NCI-H2029 (cell line): ENCODE measurements around the gene PRKAG2.

Experiments used
- DNase-seq: peaks from one replicate; lab custom pipeline; 2025; lab: John Stamatoyannopoulos, UW

The PRKAG2 gene

DNA sequence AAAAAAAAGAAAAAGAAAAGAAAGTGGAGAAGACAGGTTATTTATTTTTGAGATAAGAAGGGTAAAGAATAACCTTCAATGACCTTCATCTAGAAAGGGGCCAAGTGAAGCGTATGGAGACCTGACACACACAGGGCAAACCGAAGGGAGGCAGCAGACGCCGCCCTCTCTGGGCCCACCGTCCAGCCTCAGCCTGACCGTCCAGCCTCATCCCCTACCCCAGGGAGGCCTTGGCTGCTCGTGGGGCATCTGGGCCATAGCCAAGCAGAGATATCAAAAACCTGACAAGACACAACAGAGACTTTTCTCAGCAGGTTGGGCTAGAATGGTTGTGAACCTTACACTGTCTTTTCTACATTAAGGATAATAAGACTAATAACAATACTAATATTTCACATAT lies 10.9 kb downstream of the PRKAG2 start:
- DNase-seq: no peak

DNA sequence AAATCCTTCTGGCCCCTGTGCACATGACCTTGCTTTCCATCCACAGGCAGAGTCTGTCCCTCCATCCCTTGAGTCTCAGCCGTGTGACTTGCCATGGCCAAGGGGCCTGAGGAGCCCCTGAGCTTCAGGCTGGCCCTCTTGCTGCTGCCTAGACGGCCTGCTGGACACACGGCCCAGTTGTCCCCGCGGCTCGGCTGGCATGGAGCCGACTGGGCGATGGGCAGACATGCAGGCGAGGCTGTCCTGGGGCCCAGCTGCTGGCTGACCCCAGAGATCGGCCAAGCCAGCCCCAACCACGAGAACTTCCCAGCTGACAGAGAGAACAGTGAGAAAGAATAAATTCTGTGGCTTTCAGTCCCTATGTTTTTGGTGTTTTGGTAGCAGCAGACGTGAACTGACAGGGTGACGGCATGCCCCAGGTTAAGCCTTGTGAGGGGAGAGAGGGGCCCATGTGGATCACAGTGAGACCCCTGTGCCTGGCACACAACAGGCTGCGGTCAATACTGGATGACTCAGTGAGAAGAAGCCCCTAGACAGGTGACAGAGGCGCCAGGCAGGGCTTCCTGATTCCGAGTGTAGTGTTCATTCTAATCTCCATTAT lies 11.7 kb downstream of the PRKAG2 start:
- no peak for DNase-seq

DNA sequence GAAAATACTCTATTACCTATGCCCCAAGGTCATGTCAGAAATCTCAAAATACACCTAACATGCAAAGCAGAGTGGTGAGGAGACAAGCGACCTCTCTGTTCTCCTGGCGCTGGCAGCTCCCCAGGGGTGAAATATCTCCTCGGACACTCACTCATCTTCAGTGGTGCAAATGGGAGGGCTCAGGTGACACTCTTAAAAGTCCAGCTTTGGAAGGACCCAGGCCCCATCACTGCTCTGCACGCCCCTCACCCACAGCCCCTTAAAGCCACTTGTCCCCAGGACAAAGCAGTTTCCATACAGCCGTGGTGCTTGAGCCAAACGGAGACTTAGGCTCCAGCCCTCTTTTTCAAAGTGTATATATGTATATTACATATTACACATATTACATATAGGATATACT lies 12.4 kb downstream of the PRKAG2 start:
- no peak for DNase-seq

GRCh38 chr7:151864081-151864480 lies 12.8 kb downstream of the PRKAG2 start:
- DNase-seq: no peak

DNA sequence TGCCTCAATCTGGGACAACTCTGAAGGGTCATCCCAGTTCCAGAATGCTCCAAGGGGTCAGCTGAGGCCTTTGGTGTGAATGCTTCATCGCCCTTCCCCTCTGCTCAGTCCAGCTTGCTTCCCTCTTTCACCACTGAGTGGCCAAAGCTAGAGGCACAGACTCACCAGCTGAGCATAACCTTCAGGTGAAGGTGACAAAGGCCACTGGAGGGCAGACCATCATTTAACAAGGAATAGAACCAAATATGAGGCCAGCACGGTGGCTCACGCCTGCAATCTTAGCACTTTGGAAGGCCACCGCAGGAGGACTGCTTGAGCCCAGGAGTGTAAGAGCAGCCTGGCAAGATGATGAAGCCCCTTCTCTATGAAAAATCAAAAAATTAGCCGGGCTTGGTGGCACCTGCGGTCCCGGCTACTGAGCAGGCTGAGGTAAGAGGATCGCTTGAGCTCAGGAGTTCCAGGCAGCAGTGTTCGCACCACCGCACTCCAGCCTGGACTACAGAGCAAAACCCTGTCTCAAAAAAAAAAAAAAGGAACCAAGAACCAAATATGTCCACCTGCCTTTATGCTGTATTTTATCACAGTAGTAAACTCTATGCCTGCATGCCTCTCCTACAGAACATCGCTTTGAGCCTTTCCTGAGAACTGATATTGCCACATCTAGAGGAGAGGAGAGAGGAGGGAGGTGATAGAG lies 13.4 kb downstream of the PRKAG2 start:
- DNase-seq: no peak

DNA sequence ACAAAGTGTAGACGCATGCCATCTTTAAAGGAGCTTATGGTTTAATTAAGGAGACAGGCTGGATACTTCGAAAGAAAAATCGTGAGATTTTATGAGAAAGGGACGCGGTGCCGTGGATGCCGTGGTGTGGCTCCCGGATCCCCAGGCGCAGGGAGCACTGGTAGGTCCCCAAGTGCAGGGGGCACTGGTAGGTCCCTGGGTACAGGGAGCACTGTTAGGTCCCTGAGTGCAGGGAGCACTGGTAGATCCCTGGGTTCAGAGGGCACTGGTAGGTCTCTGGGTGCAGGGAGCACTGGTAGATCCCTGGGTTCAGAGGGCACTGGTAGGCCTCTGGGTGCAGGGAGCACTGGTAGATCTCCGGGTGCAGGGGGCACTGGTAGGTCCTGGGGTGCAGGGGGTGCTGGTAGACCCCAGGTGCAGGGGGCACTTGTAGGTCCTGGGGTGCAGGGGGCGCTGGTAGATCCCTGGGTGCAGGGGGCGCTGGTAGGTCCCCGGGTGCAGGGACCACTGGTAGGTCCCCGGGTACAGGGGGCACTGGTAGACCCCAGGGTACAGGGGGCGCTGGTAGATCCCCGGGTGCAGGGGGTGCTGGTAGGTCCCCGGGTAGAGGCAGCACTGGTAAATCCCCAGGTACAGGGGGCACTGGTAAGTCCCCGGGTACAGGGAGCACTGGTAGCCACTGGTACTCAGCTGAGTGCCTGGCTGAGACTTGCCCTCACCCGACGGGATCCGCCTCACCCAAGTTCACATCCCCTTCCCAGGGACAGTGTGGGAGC lies 14.1 kb downstream of the PRKAG2 start:
- no peak for DNase-seq

DNA sequence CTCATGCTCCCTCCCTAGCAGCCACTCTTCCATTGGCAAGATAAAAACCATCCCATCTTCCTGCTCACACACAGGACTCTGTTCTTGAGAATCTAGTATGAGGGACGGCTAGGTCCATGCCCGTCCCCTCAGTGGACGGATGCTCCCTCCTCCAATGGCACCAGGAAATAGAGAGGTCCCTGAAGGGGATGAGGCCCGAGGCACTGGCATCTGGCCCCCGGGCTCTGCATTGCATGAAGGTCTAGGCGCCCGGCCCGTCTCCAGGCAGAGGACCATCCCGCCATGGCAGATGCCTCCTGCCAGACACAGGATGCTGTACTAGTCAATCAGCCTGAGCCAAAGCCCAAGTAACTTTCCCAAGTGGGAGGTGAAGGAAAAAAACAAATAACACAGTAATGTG lies 15.0 kb downstream of the PRKAG2 start:
- DNase-seq: no peak

DNA sequence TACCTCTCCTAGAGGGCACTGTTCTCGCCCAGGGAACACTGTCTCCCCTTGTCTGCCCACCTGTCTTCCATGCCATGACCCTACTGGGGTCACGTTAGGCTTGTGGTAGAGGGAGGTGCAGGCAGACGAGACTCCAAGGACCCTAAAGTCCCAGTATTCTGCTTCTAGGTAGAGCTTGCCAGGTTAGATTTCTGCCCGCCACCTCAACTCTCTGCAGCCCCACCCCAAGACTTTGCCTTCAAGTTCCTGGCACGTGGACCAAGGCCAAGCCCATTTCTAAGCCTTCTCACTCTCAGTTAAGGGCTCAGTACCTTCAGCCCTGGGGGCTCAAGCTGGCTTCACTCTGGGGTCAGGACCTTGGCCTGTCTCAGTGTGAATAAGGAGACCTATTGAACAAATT lies 16.1 kb downstream of the PRKAG2 start:
- no peak for DNase-seq

GRCh38 chr7:151859948-151860685 lies 16.8 kb downstream of the PRKAG2 start:
- DNase-seq: no peak

DNA sequence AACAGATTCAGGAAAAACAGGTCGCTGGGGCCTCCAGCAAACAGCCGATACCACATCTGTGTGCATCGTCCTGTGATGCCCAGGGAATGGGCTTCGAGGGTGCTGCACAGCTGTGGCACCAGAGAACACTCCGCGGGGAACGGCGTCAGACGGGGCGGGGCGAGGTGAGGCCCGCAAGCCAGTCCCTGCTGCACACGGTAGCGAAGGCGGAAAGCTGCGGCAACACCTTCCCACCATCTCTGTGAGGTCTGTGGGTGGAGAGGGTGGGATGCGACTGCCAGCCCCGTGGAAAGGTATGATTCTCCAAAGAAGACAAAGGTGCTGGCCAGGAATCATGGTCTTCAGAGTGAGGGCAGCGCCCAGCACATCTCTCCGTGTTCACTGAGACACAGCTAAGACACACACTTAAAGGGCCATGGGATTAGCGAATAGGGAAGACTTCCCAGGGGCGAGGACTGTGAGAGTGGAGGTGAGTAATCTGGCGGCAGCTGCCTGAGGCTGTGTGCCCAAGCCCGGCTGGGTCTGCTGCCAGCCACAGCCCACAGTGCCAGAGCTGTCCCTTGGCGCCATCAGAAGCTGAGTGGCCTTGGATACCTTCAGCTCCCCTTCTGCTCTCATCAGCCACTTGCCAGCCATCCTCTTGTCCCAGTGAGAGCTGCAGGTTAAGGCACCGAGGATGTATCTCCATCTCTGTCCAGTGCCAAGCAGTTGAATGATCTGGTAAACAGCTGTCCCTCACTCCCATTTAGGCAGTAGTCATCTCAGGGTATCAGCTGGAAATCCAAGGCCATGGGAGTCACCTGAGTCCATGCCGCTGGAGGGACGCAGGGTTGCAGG lies 17.6 kb downstream of the PRKAG2 start:
- no peak for DNase-seq

DNA sequence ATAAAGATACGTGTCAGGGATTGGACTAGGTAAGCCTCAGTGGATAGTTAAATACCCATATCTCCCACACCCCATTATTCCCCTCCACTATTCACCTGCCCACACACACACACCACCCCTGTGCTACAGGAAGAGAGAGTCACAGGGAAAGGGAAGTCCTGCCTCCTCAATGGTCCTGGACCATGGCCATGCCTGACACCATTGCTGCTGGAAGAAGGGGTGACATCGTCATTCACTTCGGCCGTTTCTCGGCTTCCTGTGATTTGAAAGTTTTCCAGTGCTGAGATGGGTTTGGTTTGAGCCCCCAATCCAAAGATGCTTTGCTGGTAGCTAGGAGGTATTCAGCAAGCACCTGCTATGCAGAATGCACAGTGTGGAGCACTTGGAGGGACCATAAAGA lies 18.5 kb downstream of the PRKAG2 start:
- no peak for DNase-seq

GRCh38 chr7:151857866-151858450 lies 19.0 kb downstream of the PRKAG2 start:
- DNase-seq: no peak

- no peak for DNase-seq
Measured at GRCh38 chr7:151857412-151857811, 19.5 kb downstream of the PRKAG2 start.

DNA sequence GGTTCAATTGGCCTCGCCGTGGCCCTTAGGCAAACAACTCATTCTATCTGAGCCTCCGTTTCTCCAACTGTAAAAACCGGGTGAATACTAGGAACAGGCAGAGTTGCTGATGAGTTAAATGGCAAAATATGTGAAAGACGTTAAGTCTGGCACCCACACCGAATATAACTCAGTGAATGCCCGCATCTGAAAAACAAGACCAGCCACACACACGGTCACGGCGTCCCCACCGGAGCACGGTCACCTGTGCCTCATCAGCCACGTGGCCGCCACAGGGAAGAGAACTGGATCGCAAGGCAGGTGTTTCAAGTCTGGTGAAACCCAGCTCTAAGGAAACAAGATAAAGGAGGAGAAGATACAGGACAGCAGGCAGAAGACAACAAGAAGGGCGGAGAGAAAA lies 20.4 kb downstream of the PRKAG2 start:
- DNase-seq: no peak

DNA sequence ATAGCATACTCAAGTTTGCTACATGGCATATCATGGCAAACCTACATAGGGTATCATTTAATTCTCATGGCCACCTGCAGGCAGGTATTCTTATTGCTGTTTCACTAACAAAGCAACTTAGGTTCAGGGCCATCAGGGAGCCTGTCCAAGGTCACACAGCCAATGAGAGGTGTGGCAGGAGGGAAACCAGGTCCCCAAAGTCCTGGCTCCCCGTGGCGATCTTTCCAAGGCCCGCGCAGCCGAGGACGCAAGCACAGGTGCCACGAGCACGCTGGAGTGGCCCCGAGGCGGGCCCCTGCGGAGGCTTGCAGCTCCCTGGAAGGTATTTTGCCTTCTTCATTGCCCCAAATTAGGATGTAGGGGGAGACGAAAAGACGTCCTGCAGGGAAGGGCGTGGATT lies 20.8 kb downstream of the PRKAG2 start:
- DNase-seq: no peak

GRCh38 chr7:151854720-151855071 lies 22.2 kb downstream of the PRKAG2 start:
- no peak for DNase-seq

DNA sequence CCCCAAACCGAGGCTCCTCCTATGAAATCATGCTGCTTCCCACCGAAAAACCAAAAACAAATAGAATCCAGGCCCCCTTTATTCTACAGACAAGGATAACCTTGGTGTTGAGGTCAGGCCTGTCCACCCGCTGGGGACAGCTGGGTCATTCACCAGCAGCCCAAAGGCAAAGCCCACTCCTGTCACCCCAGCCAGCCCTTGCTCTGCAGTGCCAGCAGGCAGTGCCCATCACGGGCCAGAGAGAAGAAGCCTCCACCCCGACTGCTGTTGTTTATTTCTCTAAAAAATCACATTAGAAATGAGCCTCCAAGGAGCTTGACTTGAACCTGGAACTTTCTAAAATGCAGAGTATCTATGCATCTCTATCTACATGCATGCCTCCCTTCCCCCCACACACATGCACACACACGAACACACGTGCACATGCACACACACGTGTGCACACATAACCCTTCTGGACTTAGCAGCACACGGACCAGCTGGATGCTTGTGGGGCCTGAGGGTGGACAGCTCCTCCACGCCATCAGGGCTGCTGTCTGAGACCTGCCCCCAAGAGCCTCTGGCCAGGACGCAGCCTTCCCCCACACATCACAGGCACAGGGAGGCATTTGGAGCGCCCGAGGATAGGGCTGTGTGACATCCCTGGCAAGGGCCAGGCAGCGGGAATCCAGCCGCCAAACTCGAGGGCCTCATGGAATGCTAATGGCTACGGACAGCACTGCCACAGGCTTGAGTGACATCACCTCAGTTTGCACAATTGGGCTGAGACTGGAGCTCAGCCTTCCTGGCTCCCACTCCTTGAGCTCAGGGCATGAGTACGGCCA lies 22.8 kb downstream of the PRKAG2 start:
- DNase-seq: no peak

DNA sequence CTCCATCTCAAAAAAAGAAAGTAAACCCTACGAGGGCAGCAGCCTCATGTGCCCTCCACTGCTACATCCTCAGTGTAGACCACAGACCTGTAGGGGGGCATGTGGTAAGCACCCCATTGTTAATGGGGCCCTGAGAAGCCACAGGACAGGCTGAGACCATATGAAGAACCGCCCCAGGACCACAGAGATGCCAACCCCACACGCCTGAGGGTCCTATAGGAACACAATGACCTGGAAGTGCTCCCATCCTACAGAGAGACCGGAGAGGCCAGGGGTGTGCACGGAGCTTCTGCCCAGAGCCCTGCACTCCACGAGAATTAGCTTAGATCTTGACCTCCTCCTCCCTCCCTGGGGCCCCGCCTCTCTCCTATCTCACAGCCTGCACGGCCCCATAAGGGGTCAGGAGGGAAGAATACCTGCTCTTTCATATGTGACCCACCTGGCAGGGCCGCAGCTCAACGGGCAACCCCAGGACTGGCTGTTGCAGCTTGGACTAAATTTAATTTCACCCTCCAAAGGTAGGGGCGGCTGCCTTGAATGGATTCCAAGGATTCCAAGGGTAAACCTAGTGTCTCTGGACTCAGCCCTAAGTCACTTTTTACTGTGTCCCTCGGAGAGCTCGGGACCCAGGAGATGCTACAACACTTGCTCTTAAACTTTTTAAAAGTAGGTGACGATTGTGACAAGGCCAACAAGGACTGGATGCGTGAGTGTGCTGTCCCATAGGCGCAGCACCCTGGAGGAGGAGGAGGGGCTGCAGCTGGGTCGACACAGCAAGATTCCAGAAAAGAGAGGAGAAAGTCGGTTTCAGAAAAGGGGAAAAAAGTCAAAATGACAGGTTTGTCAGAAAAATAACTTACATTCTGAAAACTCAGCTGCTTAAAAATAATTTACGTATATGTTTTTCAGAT lies 24.2 kb downstream of the PRKAG2 start:
- no peak for DNase-seq

- no peak for DNase-seq
Measured at GRCh38 chr7:151851782-151852181, 25.1 kb downstream of the PRKAG2 start.
